Bone marrow (tissue), 2 donors: Measurements from ENCODE around the gene ASIC1.

ENCODE experiments used
- DNase-seq, 2 donors: peaks; one replicate each; lab custom pipeline; 2025; lab: John Stamatoyannopoulos, UW

The ASIC1 gene

GRCh38 chr12:50110127-50110761 is 52.8 kb downstream of the ASIC1 start:
- no peak for DNase-seq

GRCh38 chr12:50110762-50111351 is 53.5 kb downstream of the ASIC1 start:
- no peak for DNase-seq

GRCh38 chr12:50111395-50111692 is 53.9 kb downstream of the ASIC1 start:
- DNase-seq, result no peak

- DNase-seq, result peak; percentile 92 to 99
Measured at GRCh38 chr12:50111693-50112455, 54.5 kb downstream of the ASIC1 start, which contains the start of gene COX14. COX14 (plus strand) TSS chr12:50112236; CDS start chr12:50120044, 7,808 bp downstream.

- DNase-seq, result peak in 1 of 2 donors; percentile 12
Measured at GRCh38 chr12:50112456-50113218, 55.2 kb downstream of the ASIC1 start.

GRCh38 chr12:50117057-50117622 is 59.7 kb downstream of the ASIC1 start:
- DNase-seq, result no peak

- no peak for DNase-seq
Measured at GRCh38 chr12:50119387-50119786, 62.0 kb downstream of the ASIC1 start.

- no peak for DNase-seq
Measured at GRCh38 chr12:50120521-50120920, 63.1 kb downstream of the ASIC1 start.

GRCh38 chr12:50120953-50121352 is 63.6 kb downstream of the ASIC1 start:
- DNase-seq, result no peak

GRCh38 chr12:50121641-50122040 is 64.2 kb downstream of the ASIC1 start:
- DNase-seq, result no peak

- no peak for DNase-seq
Measured at GRCh38 chr12:50123203-50123602, 65.8 kb downstream of the ASIC1 start.

- no peak for DNase-seq
Measured at GRCh38 chr12:50127546-50127945, 70.2 kb downstream of the ASIC1 start.

- no peak for DNase-seq
Measured at GRCh38 chr12:50129290-50129689, 71.9 kb downstream of the ASIC1 start.

- peak in 1 of 2 donors; percentile 43 for DNase-seq
Measured at GRCh38 chr12:50132505-50133135, 75.2 kb downstream of the ASIC1 start.
